NCI-H1417 treated with DMSO at 0.1 percent for 48 hours (cell line): ENCODE data around the gene KRTAP12-4.
"Not testable (repeated sequence)": the region's sequence is repeated elsewhere in the genome, so short reads cannot be mapped to it uniquely, and the experiment has no call there.

Experiments used
- DNase-seq: peaks from one replicate; lab custom pipeline; 2025; lab: John Stamatoyannopoulos, UW

The KRTAP12-4 gene

DNA sequence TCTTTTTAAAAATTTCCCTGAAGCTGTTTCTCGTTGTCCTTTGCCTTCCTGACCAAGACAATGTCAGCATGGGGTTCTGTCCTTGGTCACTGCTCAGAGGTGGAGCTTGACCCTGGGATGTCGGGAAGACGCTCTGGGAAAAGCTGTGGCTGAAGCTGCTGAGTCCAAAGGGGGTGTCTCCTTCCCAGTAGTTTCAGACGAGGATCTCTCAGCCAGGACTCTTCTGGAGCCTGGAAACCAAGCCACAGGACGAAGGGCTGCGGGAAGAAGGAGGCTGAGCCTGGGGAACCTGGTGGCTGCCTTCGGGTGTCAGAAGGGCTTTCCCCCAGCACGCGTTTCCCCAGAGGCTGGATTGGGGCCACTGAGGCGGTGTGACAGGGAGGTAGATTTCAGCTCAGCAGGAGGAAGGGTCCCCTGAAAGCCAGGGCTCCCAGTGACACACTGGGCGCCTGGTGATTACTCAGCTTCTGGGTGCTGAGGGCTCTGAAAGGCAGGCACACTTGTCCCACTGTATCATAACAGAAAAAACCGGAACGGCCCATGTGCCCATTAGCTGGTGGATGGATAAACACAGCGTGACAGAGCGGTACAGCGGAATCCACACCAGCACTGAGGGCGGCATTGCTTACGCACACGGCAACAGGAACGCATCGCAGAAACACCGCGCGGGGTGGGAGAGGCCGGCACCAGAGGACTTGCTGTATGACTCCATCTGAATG lies 32.5 kb upstream of the KRTAP12-4 start:
- DNase-seq = no peak

DNA sequence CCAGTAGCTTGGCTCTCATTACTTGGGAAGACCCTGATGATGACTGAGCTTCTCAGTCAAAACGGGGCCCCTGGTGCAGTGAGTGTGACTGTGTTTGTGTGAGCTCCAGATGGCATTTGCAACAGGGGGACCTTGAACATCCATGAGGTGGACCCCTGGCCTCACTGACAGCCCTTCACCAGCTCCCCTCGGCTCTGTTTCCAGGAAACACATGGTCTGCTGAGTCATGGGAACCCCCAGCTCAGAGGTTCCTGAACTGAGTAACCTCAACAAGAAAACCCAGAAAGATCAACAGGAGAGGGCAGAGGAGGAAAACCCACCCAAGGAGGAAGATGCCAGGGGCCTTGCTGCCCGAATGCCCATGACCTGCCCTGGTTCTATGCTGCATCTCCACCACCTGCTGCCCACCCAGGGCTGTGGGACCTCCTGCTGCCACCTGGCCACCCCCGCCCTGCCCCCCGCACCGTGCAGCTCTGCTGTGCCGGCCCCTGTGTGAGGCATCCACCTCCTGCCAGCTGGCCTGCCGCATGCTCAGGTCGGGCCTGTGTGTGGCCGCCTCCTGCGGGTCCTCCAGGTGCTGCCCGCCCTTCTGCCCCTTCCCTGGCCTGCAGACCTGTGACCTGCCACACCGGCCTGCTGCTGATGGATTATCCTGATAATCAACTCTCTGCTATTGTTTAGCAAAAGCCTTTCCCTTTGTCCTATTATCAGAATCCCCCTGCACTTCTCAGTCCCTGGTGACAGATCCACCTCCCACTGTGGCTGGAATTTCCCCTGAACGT lies 31.7 kb upstream of the KRTAP12-4 start:
- no peak for DNase-seq

DNA sequence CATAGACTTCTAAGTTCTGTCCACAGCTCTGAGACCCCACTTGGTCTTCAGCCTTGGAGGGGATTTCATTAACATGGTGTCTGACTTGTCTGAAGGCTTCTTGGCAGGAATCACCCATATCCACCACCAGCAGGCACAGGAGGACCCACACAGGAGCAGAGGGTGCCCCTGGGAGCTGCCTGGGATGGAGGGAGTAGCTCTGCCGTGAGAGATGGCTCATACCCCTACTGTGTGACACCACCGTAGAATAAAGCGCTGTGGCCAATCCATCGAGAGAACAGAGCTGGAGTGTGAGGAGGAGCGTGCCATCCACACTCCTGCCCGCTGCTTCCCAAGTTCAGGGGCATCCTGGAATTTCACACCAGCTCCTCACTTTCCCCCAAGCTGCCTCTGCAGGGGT lies 30.6 kb upstream of the KRTAP12-4 start:
- not testable (repeated sequence) for DNase-seq

- no peak for DNase-seq
Measured at GRCh38 chr21:44684483-44684882, 30.0 kb upstream of the KRTAP12-4 start.

DNA sequence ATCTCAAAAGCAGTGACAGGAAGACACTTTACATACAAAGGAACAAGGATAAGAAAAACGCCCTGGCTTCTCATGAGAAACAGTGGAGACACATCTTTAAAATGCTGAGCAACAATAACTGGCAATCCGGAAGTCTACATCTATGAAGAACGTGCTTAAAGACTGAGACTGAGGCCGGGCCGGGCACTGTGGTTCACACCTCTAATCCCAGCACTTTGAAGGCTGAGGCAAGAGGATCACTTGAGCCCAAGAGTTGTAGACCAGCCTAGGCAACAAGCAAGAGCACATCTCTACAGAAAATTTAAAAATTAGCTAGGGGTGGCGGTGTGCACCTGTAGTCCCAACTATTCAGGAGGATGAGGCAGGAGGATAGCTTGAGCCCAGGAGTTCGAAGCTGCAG lies 29.6 kb upstream of the KRTAP12-4 start:
- no peak for DNase-seq

DNA sequence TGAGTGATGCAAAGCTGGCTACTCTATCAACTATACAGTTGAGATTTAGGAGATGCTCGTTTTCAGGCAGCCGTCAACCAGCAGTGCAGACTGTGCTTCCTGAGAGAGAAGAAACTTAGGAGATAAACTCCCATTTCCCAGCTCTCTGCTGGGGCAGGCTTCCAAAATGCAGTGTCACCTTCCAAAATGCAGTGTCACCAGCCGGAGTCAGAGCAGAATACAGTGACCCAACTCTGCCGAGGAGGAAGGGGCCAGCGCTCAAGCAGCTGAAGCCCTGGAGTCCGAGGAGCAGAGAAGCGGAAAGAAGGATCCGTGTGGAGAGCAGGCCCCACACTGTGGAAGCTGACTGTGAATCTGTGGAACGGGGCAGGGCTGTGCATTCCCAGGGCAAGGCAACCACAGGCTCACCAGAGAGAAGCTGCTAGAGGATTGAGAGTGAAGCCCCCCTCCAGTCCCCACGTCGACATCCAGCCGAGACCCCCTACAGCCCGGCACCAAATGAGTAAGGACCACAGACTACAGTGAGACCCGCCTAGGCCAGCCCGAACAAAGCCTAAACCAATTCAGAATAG lies 28.2 kb upstream of the KRTAP12-4 start:
- no peak for DNase-seq

GRCh38 chr21:44681861-44682579 lies 27.6 kb upstream of the KRTAP12-4 start, which contains the start of gene KRTAP12-1:
TSS of gene KRTAP12-1 (minus strand) at chr21:44682163. CDS start at chr21:44682123, 40 bp downstream.
- DNase-seq = peak; percentile 92

DNA sequence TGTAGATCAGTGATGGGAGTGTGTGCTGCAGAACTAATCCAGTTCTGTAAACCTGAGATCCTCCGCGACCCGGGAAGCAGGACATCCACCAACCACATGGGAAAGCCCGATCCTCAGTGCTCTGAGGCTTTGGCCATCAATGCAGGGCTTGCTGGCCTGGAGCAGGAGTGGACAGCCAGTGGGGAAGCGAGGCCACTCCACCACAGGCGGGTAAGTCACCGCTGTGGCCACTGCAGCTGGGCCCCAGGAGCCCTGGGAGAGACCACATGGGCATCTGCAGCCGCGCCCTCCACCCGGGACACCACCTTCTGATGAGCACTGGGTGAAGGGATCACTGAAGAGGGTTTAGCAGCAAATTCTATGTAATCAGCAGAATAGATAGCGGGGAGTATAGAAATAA lies 26.7 kb upstream of the KRTAP12-4 start:
- DNase-seq = no peak

GRCh38 chr21:44677881-44678280 lies 23.4 kb upstream of the KRTAP12-4 start:
- no peak for DNase-seq

DNA sequence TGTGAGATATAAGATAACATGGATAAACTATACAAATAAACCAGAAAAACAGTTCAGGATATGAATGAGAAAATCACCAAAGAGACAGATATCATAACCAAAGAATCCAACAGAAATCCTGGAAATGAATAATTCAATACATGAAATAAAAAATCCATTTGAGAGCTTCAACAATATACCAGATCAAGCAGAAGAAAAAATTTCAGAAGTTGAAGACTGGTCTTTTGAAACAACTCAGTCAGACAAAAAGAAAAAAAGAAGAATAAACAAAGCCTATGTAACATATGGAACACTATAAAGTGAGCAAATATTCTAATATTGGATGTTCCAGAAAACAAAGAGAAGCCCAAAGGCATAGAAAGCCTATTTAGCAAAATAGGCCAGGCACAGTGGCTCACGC lies 17.5 kb upstream of the KRTAP12-4 start:
- no peak for DNase-seq

DNA sequence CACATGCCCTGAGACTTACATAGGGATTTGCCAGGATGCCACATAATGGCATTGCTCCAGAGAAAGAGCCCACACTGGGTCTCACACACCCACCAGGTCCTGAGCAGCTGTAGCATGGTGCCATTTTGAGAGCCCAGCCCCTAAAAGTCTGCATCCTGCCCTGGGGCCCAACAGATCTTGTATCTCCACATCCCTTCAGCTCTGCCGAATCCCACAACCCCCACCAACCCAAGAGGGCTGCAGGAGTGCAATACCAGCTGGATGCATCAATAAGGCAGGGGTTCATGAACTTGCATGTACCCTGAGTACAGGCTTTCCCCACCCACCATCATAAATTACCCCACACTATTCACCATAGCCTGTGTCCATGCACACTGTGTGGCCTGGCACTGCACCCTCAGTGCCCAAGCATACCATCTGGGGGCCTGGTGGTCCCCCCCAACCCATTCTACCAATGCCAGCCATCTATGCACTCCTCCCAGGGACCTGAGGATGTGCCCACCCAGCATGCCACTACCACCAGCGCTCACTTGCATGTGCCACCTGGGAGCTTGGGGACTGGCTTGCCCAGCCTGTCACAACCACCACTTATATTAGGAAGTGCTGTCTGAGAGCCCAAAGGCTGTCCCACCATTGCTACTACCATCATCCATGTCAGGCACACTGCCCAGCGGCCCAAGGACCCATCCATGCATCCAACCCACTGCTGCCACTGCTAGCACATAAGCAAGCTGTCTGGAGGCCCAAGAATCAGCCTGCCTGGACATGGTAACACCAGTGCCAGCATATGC lies 16.4 kb upstream of the KRTAP12-4 start:
- no peak for DNase-seq

- no peak for DNase-seq
Measured at GRCh38 chr21:44667612-44668011, 13.2 kb upstream of the KRTAP12-4 start.

DNA sequence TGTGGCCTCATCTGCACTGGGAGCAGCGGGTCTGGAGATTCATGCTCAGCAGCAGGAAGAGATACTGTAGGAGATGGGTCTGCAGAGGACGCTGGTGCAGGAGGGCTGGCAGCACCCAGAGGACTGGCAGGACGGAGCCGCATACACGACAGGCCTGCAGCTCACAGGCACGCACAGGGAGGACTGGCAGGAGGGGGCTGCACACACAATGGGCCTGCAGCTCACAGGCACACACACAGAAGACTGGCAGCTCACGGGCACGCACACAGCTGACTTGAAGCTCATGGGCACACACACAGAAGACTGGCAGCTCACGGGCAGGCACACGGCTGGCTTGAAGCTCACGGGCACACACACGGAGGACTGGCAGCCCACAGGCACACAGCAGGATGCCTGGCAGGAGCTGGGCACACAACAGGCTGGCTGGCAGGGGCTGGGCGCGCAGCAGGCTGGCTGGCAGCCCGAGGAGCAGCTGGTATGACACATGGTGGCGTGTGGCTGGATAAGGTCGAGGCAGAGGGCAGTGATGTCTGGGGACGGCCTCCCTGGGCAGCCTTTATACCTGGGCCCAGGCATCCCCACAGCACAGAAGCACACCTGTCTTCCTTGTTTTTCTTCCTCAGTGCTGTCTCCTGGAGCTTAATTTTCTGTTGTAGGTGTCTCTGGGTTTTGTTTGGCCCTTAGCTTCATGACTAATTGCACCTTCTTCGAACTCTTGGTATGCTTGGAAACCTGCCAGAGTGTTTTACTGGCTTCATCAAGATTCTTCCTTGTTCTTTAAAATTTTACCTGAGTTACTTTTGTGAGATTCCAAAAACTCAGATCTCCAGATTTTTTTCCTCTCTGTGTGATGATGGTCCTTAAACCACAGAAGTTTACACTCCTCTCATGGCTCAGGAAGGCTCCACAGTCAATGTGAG lies 12.2 kb upstream of the KRTAP12-4 start, which contains the start of gene KRTAP12-2:
Gene KRTAP12-2 (minus strand): TSS at position 527 of the 920 bp plus-strand sequence. CDS start 41 bp downstream, at position 486.
- no peak for DNase-seq

- no peak for DNase-seq
Measured at GRCh38 chr21:44664691-44665090, 10.2 kb upstream of the KRTAP12-4 start.

DNA sequence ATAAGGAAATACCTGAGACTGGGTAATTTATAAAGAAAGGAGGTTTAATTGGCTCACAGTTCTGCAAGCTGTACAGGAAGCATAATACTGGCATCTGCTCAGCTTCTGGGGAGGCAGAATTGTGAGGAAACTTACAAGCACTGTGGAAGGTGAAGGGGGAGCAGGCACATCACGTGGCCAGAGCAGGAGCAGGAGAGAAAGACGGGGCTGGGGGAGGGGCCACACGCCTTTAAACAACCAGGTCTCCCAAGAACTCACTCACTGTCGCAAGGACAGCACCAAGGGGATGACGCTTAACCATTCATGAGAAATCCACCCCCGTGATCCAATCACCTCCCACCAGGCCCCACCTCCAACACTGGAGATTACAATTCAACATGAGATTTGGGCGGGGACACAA lies 7.1 kb upstream of the KRTAP12-4 start:
- not testable (repeated sequence) for DNase-seq

DNA sequence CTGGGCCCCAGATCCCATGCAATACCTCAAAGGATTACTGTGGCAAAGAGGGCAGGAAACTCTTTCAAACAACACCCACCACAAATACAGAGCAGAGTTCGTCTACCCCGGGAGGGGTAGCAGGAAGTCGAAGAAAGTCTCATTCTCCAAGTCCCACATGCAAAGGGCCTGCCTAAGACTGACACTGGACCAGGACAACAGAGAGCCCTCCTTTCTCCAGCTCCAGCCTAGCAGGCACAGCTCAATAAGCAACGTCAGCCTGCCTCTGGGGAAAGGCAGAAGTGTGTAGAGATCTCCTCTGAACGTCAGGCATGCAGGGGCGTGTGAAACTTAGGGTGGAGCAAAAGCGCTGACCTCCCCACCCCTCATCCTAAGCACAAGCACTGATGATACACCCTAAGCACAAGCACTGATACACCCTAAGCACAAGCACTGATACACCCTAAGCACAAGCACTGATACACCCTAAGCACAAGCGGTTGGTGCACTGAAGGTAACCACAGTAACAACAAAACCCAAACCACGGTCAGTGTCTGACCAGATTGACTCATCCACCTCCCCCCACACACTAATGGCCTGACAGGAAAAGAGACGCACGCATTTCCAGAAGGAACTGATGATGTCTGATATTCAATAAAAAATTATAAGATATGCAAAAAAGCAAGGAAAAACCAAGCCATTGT lies 4.6 kb upstream of the KRTAP12-4 start:
- DNase-seq = no peak

- DNase-seq = no peak
Measured at GRCh38 chr21:44658541-44658910, 4.1 kb upstream of the KRTAP12-4 start.

GRCh38 chr21:44657635-44658540 lies 3.4 kb upstream of the KRTAP12-4 start, which contains the start of gene KRTAP12-3:
TSS of gene KRTAP12-3 (plus strand) at chr21:44657932. CDS start at chr21:44657980, 48 bp downstream.
- DNase-seq = no peak

- no peak for DNase-seq
Measured at GRCh38 chr21:44656868-44657267, 2.4 kb upstream of the KRTAP12-4 start.
